GM23338 (cell line): ENCODE results near the gene MRGPRF. TPM values are rescaled to one million over a fixed set of nuclear protein-coding genes. Genes with fewer than 3 reads are reported as not detected.
A peak's percentile ranks its signal among the peaks of the same experiment; 100 is the strongest.

Experiments used
- ATAC-seq: fragments of 200-7000 bp; cut with Tn5 transposase; 3 replicates; pipeline ENCODE4 v1.9.1; 2020
- DNase-seq: peaks from one replicate; pipeline ENCODE4 v3.0.0-alpha.2; 2015; ENCODE audit warnings: low spot score
- H2AFZ ChIP-seq: fragments of 200-600 bp; sonication (generic); 2 replicates; pipeline ENCODE4 v1.8.0; 2016; ENCODE audit warnings: antibody characterized with exemption, mild to moderate bottlenecking, moderate library complexity
- H3F3A ChIP-seq: fragments of 200-600 bp; sonication (generic); replicated peaks from 2 replicates; pipeline ENCODE4 v1.8.0; 2017; ENCODE audit warnings: antibody characterized with exemption, mixed run types, low read depth
- H3K27ac ChIP-seq: fragments of 200-600 bp; sonication (generic); 2 replicates; pipeline ENCODE4 v1.6.1; 2016; ENCODE audit warnings: low read depth
- H3K27me3 ChIP-seq: fragments of 200-600 bp; sonication (generic); 2 replicates; pipeline ENCODE4 v1.8.0; 2016; ENCODE audit warnings: mild to moderate bottlenecking, mixed run types, moderate library complexity; ENCODE audit not compliant: insufficient read depth
- H3K36me3 ChIP-seq: fragments of 200-600 bp; sonication (generic); 2 replicates; pipeline ENCODE4 v1.8.0; 2016; ENCODE audit warnings: mild to moderate bottlenecking; ENCODE audit not compliant: insufficient read depth
- H3K4me1 ChIP-seq: fragments of 200-600 bp; sonication (generic); 2 replicates; pipeline ENCODE4 v1.8.0; 2016; ENCODE audit warnings: mild to moderate bottlenecking, moderate library complexity; ENCODE audit not compliant: insufficient read depth
- H3K4me2 ChIP-seq: fragments of 200-600 bp; sonication (generic); 2 replicates; pipeline ENCODE4 v1.7.1; 2017; ENCODE audit warnings: mixed run types
- H3K4me3 ChIP-seq: fragments of 200-600 bp; sonication (generic); 2 replicates; pipeline ENCODE4 v1.6.1; 2016; ENCODE audit warnings: mixed run types
- H3K79me2 ChIP-seq: fragments of 200-600 bp; sonication (generic); replicated peaks from 2 replicates; pipeline ENCODE4 v1.8.0; 2017; ENCODE audit warnings: mild to moderate bottlenecking; ENCODE audit not compliant: insufficient read depth
- H3K9me2 ChIP-seq: fragments of 200-600 bp; sonication (generic); 2 replicates; pipeline ENCODE4 v1.8.0; 2017; ENCODE audit not compliant: insufficient read depth
- H4K20me1 ChIP-seq: fragments of 200-600 bp; sonication (generic); replicated peaks from 2 replicates; pipeline ENCODE4 v1.8.0; 2017; ENCODE audit warnings: mild to moderate bottlenecking; ENCODE audit not compliant: insufficient read depth
- H3K27ac Mint-ChIP-seq: 2 replicates; pipeline ENCODE4 v1.8.0; 2020; ENCODE audit warnings: inconsistent platforms, mild to moderate bottlenecking, moderate library complexity, mixed read lengths
- H3K27me3 Mint-ChIP-seq: 3 replicates; pipeline ENCODE4 v1.8.0; 2022; ENCODE audit warnings: low read depth, mild to moderate bottlenecking, moderate library complexity, mixed read lengths, inconsistent platforms; ENCODE audit not compliant: insufficient read depth, poor library complexity
- H3K36me3 Mint-ChIP-seq: 3 replicates; pipeline ENCODE4 v1.8.0; 2021; ENCODE audit warnings: low read depth, mild to moderate bottlenecking, inconsistent platforms, moderate library complexity, mixed read lengths
- H3K4me1 Mint-ChIP-seq: 3 replicates; pipeline ENCODE4 v1.8.0; 2020; ENCODE audit warnings: mild to moderate bottlenecking, inconsistent platforms, mixed read lengths
- H3K4me3 Mint-ChIP-seq: 3 replicates; pipeline ENCODE4 v1.8.0; 2021; ENCODE audit warnings: moderate library complexity, mild to moderate bottlenecking, inconsistent platforms, mixed read lengths
- H3K9me3 Mint-ChIP-seq: 3 replicates; pipeline ENCODE4 v1.8.0; 2020; ENCODE audit warnings: moderate library complexity, mild to moderate bottlenecking, inconsistent platforms, mixed read lengths
- CREB1 ChIP-seq: fragments of 250-450 bp; sonication (Bioruptor Pico); IDR thresholded peaks from 2 replicates; pipeline ENCODE4 v1.5.0; 2020; ENCODE audit warnings: low read depth, mild to moderate bottlenecking, moderate library complexity
- EZH2 ChIP-seq: fragments of 200-600 bp; sonication (generic); IDR thresholded peaks from one replicate; pipeline ENCODE4 v1.8.0; 2017; ENCODE audit warnings: antibody characterized with exemption, mild to moderate bottlenecking, low read depth; ENCODE audit not compliant: unreplicated experiment
- EZH2phosphoT487 ChIP-seq: fragments of 200-600 bp; sonication (generic); IDR thresholded peaks from one replicate; pipeline ENCODE4 v1.8.1; 2018; ENCODE audit warnings: antibody characterized with exemption; ENCODE audit not compliant: unreplicated experiment
- JUNB ChIP-seq: IDR thresholded peaks from one replicate; pipeline ENCODE4 v1.6.1; 2016; ENCODE audit warnings: antibody characterized with exemption; ENCODE audit not compliant: unreplicated experiment
- NANOG ChIP-seq: IDR thresholded peaks from 2 replicates; pipeline ENCODE4 v1.6.1; 2016; ENCODE audit warnings: antibody characterized with exemption, borderline replicate concordance
- POLR2AphosphoS5 ChIP-seq: IDR thresholded peaks from 2 replicates; pipeline ENCODE4 v1.6.1; 2016; ENCODE audit warnings: antibody characterized with exemption, low read depth
- STAT1 ChIP-seq: IDR thresholded peaks from one replicate; pipeline ENCODE4 v1.6.1; 2016; ENCODE audit warnings: antibody characterized with exemption; ENCODE audit not compliant: unreplicated experiment
- ZNF114 ChIP-seq: fragments of 250-450 bp; sonication (Bioruptor Pico); IDR thresholded peaks from 2 replicates; pipeline ENCODE4 v1.5.0; 2020; ENCODE audit warnings: mild to moderate bottlenecking, moderate library complexity
- ZNF331 ChIP-seq: fragments of 250-450 bp; sonication (Bioruptor Pico); IDR thresholded peaks from 2 replicates; pipeline ENCODE4 v1.5.0; 2020; ENCODE audit warnings: low read depth, mild to moderate bottlenecking, moderate library complexity
- polyA plus RNA-seq: library from polyadenylated mRNA; unstranded; fragments of >200 nt; fragmentation: Nextera tagmentation; extraction: Ambion mirVana; gene quantifications from 2 replicates; pipeline ENCODE4 v1.2.1, GENCODE V29; 2016
- total RNA-seq: library from RNA; depleted of rRNA; stranded (reverse); fragments of >200 nt; shearing (Covaris generic); gene quantifications from 2 replicates; pipeline ENCODE4 v1.2.3, GENCODE V29; 2014
- TF ChIP-seq, protein P1 (sequence below), 2 experiments: fragments of 200-600 bp in 1 of 2; sonication (generic) in 1 of 2; conservative IDR thresholded peaks; 2 replicates each; pipeline versions ENCODE4 v1.5.1 to v1.6.1; 2016 to 2017; ENCODE audit warnings: antibody characterized with exemption in 2 of 2, low read depth in 2 of 2, mild to moderate bottlenecking in 2 of 2, moderate library complexity in 1 of 2
- TF ChIP-seq, protein P2 (sequence below): IDR thresholded peaks from 2 replicates; pipeline ENCODE4 v1.6.1; 2016; ENCODE audit warnings: antibody characterized with exemption

Gene MRGPRF
- total and polyA plus RNA-seq, 2 experiments from 2014 or later: 3.3 to 9.0 TPM

DNA sequence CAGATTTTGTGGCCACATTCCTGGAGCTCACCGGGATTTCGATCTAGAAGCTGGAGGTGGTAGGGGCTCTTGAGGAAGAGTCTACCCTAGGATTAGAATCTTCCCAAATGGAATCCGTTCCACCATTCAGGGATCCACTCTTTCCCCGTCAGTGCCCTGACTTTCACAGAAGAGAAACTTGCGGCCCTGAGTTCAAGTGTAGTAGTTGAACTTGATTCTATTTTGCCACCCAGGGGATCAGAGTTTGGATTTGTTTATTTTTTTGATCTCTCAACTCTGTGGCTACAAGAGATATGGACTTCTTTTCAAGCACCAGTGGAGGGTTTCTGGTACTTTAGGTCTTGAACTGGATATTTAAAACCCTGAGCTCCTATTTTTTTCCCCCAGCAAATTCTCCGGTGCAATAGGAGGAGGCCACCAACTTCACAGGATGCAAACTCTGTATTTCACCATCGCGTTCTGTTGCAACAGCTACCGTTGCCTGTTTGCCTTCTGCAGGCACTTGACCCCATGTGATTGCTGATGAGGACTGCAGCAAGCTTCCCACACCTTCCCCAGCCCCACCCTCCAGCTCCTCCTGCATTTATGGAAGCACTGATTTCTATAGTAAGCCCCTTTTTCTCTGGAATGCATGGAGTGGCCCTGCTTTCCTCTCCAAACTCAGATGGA, 14.8 kb upstream of the MRGPRF start:
- Mint-ChIP-seq H3K36me3 (no peaks in the 10 kb centered on the region), H3K4me1 (peaks cover 14% of the 10 kb centered on the region), H3K9me3 (no peaks in the 10 kb centered on the region), H3K27ac (0 out of 2 replicates have a peak overlapping the region, but pooled peaks have one; percentile 61), H3K4me3 (no peak overlapping the region), H3K27me3 (peaks cover 14% of the 10 kb centered on the region)
- H3K4me2 ChIP-seq: no peak overlapping the region
- H3F3A ChIP-seq: no peaks in the 10 kb centered on the region
- H3K27ac ChIP-seq: no peak overlapping the region
- H3K27me3 ChIP-seq: no peaks in the 10 kb centered on the region
- H3K79me2 ChIP-seq: no peaks in the 10 kb centered on the region
- ATAC-seq: no peak
- no peaks in the 10 kb centered on the region for H3K4me1 ChIP-seq
- H3K36me3 ChIP-seq: no peaks in the 10 kb centered on the region
- DNase-seq: no peak
- H2AFZ ChIP-seq: no peak overlapping the region; the same call in 1 of the 2 replicates
- TF ChIP-seq JUNB (no peak), ZNF114 (CRISPR knock-in tag) (no peak), POLR2AphosphoS5 (no peak), EZH2phosphoT487 (no peak), STAT1 (no peak), EZH2 (no peak)
- TF ChIP-seq, protein P1, sequence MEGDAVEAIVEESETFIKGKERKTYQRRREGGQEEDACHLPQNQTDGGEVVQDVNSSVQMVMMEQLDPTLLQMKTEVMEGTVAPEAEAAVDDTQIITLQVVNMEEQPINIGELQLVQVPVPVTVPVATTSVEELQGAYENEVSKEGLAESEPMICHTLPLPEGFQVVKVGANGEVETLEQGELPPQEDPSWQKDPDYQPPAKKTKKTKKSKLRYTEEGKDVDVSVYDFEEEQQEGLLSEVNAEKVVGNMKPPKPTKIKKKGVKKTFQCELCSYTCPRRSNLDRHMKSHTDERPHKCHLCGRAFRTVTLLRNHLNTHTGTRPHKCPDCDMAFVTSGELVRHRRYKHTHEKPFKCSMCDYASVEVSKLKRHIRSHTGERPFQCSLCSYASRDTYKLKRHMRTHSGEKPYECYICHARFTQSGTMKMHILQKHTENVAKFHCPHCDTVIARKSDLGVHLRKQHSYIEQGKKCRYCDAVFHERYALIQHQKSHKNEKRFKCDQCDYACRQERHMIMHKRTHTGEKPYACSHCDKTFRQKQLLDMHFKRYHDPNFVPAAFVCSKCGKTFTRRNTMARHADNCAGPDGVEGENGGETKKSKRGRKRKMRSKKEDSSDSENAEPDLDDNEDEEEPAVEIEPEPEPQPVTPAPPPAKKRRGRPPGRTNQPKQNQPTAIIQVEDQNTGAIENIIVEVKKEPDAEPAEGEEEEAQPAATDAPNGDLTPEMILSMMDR (conservative IDR thresholded peaks at IDR 0.05; ENCODE audit: low read depth in 2 of 2): no peak
- TF ChIP-seq, protein P2, sequence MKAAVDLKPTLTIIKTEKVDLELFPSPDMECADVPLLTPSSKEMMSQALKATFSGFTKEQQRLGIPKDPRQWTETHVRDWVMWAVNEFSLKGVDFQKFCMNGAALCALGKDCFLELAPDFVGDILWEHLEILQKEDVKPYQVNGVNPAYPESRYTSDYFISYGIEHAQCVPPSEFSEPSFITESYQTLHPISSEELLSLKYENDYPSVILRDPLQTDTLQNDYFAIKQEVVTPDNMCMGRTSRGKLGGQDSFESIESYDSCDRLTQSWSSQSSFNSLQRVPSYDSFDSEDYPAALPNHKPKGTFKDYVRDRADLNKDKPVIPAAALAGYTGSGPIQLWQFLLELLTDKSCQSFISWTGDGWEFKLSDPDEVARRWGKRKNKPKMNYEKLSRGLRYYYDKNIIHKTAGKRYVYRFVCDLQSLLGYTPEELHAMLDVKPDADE: no peak
- H3K9me2 ChIP-seq: no peaks in the 10 kb centered on the region
- no peak overlapping the region for H3K4me3 ChIP-seq
- H4K20me1 ChIP-seq: no peaks in the 10 kb centered on the region

DNA sequence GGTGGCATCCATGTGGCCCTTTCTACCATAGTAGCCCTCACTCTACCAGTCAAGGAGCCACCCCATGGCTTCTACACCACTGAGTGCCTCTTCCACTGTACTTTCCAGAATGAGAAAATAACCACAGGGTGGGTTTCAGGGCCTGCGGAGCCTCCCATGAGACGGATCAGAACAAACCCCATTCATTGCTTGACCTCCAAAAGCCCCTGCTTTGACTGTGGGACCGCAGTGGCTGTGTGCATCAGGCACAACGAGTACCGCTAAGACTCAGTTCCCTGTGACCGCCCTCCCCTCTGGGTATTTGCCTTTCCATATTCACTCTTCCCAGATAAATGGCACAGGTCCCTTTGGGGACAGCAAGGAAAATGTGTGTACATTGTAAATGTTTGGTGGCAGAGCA, 11.5 kb upstream of the MRGPRF start:
- no peaks in the 10 kb centered on the region for H4K20me1 ChIP-seq
- H2AFZ ChIP-seq: no peak overlapping the region
- no peaks in the 10 kb centered on the region for H3F3A ChIP-seq
- DNase-seq (no peak), ATAC-seq (no peak)
- no peak overlapping the region for H3K4me2 ChIP-seq
- H3K36me3 ChIP-seq: no peaks in the 10 kb centered on the region
- Mint-ChIP-seq H3K36me3 (no peaks in the 10 kb centered on the region), H3K9me3 (no peaks in the 10 kb centered on the region), H3K4me1 (peaks cover 7% of the 10 kb centered on the region), H3K27ac (no peak overlapping the region), H3K4me3 (no peak overlapping the region), H3K27me3 (peaks cover 10% of the 10 kb centered on the region)
- no peaks in the 10 kb centered on the region for H3K27me3 ChIP-seq
- H3K79me2 ChIP-seq: no peaks in the 10 kb centered on the region
- no peak overlapping the region for H3K27ac ChIP-seq
- H3K4me3 ChIP-seq: no peak overlapping the region
- H3K9me2 ChIP-seq: no peaks in the 10 kb centered on the region
- no peaks in the 10 kb centered on the region for H3K4me1 ChIP-seq
- TF ChIP-seq, protein P2: no peak
- TF ChIP-seq ZNF114 (CRISPR knock-in tag) (no peak), NANOG (no peak), CREB1 (CRISPR knock-in tag) (no peak), STAT1 (no peak), EZH2phosphoT487 (no peak), ZNF331 (no peak)
